Liver (tissue), 9 donors: ENCODE results near the gene ANKRD44. TPM values are rescaled to one million over a fixed set of nuclear protein-coding genes. Genes with fewer than 3 reads are reported as not detected.

Source experiments
- DNase-seq: peaks from one replicate; pipeline ENCODE4 v3.0.0-alpha.2; 2017; ENCODE audit warnings: low spot score
- H3K27ac ChIP-seq, 2 donors: one replicate each; pipeline ENCODE4 v1.7.0; 2013; ENCODE audit warnings: inconsistent platforms in 2 of 2, low read length in 2 of 2, control low read depth in 1 of 2, low read depth in 1 of 2, mild to moderate bottlenecking in 1 of 2
- H3K27me3 ChIP-seq, 4 donors: one replicate each; pipeline versions ENCODE4 v1.6.1 to v1.7.0; 2013; ENCODE audit warnings: low read length in 3 of 4, inconsistent platforms in 1 of 4, mild to moderate bottlenecking in 1 of 4, moderate library complexity in 1 of 4; ENCODE audit not compliant: control insufficient read depth in 4 of 4, insufficient read depth in 4 of 4
- H3K36me3 ChIP-seq, 4 donors: one replicate each; pipeline versions ENCODE4 v1.6.1 to v1.7.0; 2013; ENCODE audit warnings: low read length in 3 of 4, mild to moderate bottlenecking in 3 of 4, low read depth in 1 of 4, moderate library complexity in 1 of 4; ENCODE audit not compliant: control insufficient read depth in 4 of 4, insufficient read depth in 3 of 4
- H3K4me1 ChIP-seq, 4 donors: one replicate each; pipeline versions ENCODE4 v1.6.1 to v1.7.0; 2013; ENCODE audit warnings: low read length in 3 of 4, mild to moderate bottlenecking in 3 of 4, moderate library complexity in 1 of 4; ENCODE audit not compliant: control insufficient read depth in 4 of 4, insufficient read depth in 4 of 4
- H3K4me3 ChIP-seq, 3 donors: one replicate each; pipeline versions ENCODE4 v1.6.1 to v1.7.0; 2013; ENCODE audit warnings: low read length in 3 of 3, control low read depth in 1 of 3, low read depth in 1 of 3, mild to moderate bottlenecking in 1 of 3
- H3K9ac ChIP-seq, 2 donors: one replicate each; pipeline ENCODE4 v1.7.0; 2013; ENCODE audit warnings: low read length in 2 of 2, mild to moderate bottlenecking in 2 of 2, moderate library complexity in 2 of 2, control low read depth in 1 of 2, low read depth in 1 of 2
- H3K9me3 ChIP-seq, 4 donors: one replicate each; pipeline versions ENCODE4 v1.6.1 to v1.7.0; 2013; ENCODE audit warnings: low read length in 3 of 4; ENCODE audit not compliant: control insufficient read depth in 4 of 4
- EGR1 ChIP-seq, 2 donors: IDR thresholded peaks; 2 replicates each; pipeline ENCODE4 v1.6.1; 2016 to 2018; ENCODE audit warnings: antibody characterized with exemption in 2 of 2, low read depth in 2 of 2
- FOXA1 ChIP-seq: IDR thresholded peaks from 2 replicates; pipeline ENCODE4 v1.6.1; 2016; ENCODE audit warnings: antibody characterized with exemption
- FOXA2 ChIP-seq: IDR thresholded peaks from 2 replicates; pipeline ENCODE4 v1.6.1; 2016; ENCODE audit warnings: antibody characterized with exemption
- GABPA ChIP-seq, 2 donors: IDR thresholded peaks in 1 of 2; conservative IDR thresholded peaks in 1 of 2; 2 replicates each; pipeline ENCODE4 v1.6.1; 2016; ENCODE audit warnings: antibody characterized with exemption in 2 of 2, mild to moderate bottlenecking in 1 of 2, moderate library complexity in 1 of 2
- HNF4A ChIP-seq, 2 donors: conservative IDR thresholded peaks; 2 replicates each; pipeline ENCODE4 v1.6.1; 2016; ENCODE audit warnings: antibody characterized with exemption in 2 of 2, mild to moderate bottlenecking in 2 of 2
- HNF4G ChIP-seq: IDR thresholded peaks from 2 replicates; pipeline ENCODE4 v1.6.1; 2016; ENCODE audit warnings: antibody characterized with exemption
- JUND ChIP-seq, 2 donors: IDR thresholded peaks; 2 replicates each; pipeline ENCODE4 v1.6.1; 2016; ENCODE audit warnings: antibody characterized with exemption in 2 of 2
- NR2F2 ChIP-seq: IDR thresholded peaks from 2 replicates; pipeline ENCODE4 v1.6.1; 2016; ENCODE audit warnings: antibody characterized with exemption
- RAD21 ChIP-seq, 2 donors: IDR thresholded peaks; 2 replicates each; pipeline ENCODE4 v1.6.1; 2016; ENCODE audit warnings: antibody characterized with exemption in 2 of 2, mild to moderate bottlenecking in 2 of 2
- RXRA ChIP-seq, 2 donors: IDR thresholded peaks; 2 replicates each; pipeline ENCODE4 v1.6.1; 2017 to 2018; ENCODE audit warnings: antibody characterized with exemption in 2 of 2, mild to moderate bottlenecking in 1 of 2
- SP1 ChIP-seq: IDR thresholded peaks from 2 replicates; pipeline ENCODE4 v1.6.1; 2018; ENCODE audit warnings: antibody characterized with exemption, mild to moderate bottlenecking
- TAF1 ChIP-seq: conservative IDR thresholded peaks from 2 replicates; pipeline ENCODE4 v1.6.1; 2016; ENCODE audit warnings: antibody characterized with exemption, mild to moderate bottlenecking
- YY1 ChIP-seq: IDR thresholded peaks from 2 replicates; pipeline ENCODE4 v1.6.1; 2016; ENCODE audit warnings: antibody characterized with exemption, mild to moderate bottlenecking
- WGBS: extraction: QIAGEN DNeasy Blood & Tissue Kit; methylation state at CpG from one replicate; pipeline ENCODE4 v1.1.7; 2013; 5-methylcytosine and 5-hydroxymethylcytosine counted together
- polyA plus RNA-seq, 2 donors: library from polyadenylated mRNA; stranded (reverse) in 1 of 2; unstranded in 1 of 2; fragments of 200-250 nt in 1 of 2; fragments of >200 nt in 1 of 2; fragmentation: Nextera tagmentation in 1 of 2; extraction: Ambion mirVana in 1 of 2; gene quantifications; one replicate each; pipeline versions ENCODE4 v1.2.1 to v1.2.3, GENCODE V29; 2013 to 2015
- total RNA-seq, 2 donors: library from RNA; depleted of rRNA; stranded (reverse); fragments of >200 nt; gene quantifications; one replicate each; pipeline ENCODE4 v1.2.3, GENCODE V29; 2014
- TF ChIP-seq, protein P1 (sequence below): fragments of 150-350 bp; IDR thresholded peaks from 2 replicates; pipeline ENCODE4 v1.5.1; 2017; ENCODE audit warnings: improper control_type of control experiment, low read depth, low read length; ENCODE audit not compliant: missing input control
- TF ChIP-seq, protein P2 (sequence below): IDR thresholded peaks from 2 replicates; pipeline ENCODE4 v1.6.1; 2016; ENCODE audit warnings: antibody characterized with exemption, mild to moderate bottlenecking
- TF ChIP-seq, protein P3 (sequence below): IDR thresholded peaks from 2 replicates; pipeline ENCODE4 v1.6.1; 2016; ENCODE audit warnings: antibody characterized with exemption
- TF ChIP-seq, protein P4 (sequence below): IDR thresholded peaks from 2 replicates; pipeline ENCODE4 v1.6.1; 2016; ENCODE audit warnings: antibody characterized with exemption
- TF ChIP-seq, protein P5 (sequence below): IDR thresholded peaks from 2 replicates; pipeline ENCODE4 v1.6.1; 2016; ENCODE audit warnings: antibody characterized with exemption
- donor health status: healthy.
- donor health status: healthy.
- donor health status: healthy.
- donor health status: healthy.
- donor health status: healthy.

The ANKRD44 gene
- total and polyA plus RNA-seq, 4 donors: 3.8 to 18.2 (median 6.8) TPM

DNA sequence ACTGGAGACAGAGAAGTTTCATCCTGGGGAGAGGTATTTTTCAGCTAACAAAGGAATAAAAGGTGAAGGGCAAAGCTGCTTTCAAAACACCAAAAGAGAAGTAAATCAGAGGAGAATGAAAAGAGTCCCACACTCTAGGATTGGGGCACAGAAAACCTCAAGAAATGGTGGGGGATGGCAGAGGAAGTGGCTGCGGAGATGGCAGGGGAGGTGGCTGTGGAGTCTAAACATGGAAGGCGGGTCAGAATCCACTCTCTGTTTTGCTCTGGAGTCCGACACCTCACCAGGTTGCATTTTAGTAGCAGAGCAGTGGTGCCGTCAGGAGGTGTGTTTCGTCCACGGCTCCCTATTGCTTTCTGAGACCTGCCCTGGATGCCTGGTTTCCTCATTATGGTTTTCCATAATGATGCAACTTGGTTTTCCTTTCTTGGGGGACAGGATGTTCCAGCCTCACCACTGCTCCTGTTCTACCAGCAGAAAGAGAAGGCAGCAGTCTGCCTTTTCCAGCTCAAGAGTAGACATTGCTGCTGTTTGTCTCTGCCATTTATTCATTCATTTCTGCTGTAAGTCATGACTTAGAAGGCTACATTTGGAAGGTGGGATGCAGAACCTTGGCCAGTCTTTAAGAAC lies 188.7 kb downstream of the ANKRD44 start:
- 79% methylated on average over 6 of the region's 6 CpGs for WGBS
- Histone ChIP-seq H3K4me1 (no peaks in the 10 kb centered on the region), H3K27ac (no peak overlapping the region), H3K4me3 (no peak overlapping the region), H3K9me3 (no peaks in the 10 kb centered on the region), H3K36me3 (peaks cover 0 to 16% (median 9%) of the 10 kb centered on the region in 4 donors), H3K27me3 (no peaks in the 10 kb centered on the region), H3K9ac (no peak overlapping the region)
- no peak for TF ChIP-seq FOXA2
- TF ChIP-seq, protein P1, sequence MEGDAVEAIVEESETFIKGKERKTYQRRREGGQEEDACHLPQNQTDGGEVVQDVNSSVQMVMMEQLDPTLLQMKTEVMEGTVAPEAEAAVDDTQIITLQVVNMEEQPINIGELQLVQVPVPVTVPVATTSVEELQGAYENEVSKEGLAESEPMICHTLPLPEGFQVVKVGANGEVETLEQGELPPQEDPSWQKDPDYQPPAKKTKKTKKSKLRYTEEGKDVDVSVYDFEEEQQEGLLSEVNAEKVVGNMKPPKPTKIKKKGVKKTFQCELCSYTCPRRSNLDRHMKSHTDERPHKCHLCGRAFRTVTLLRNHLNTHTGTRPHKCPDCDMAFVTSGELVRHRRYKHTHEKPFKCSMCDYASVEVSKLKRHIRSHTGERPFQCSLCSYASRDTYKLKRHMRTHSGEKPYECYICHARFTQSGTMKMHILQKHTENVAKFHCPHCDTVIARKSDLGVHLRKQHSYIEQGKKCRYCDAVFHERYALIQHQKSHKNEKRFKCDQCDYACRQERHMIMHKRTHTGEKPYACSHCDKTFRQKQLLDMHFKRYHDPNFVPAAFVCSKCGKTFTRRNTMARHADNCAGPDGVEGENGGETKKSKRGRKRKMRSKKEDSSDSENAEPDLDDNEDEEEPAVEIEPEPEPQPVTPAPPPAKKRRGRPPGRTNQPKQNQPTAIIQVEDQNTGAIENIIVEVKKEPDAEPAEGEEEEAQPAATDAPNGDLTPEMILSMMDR: no peak
- TF ChIP-seq EGR1 (IDR thresholded peaks at IDR 0.05; ENCODE audit: low read depth in 2 of 2): no peak
- no peak for TF ChIP-seq JUND (IDR thresholded peaks at IDR 0.05)
- no peak for TF ChIP-seq NR2F2
- TF ChIP-seq, protein P2, sequence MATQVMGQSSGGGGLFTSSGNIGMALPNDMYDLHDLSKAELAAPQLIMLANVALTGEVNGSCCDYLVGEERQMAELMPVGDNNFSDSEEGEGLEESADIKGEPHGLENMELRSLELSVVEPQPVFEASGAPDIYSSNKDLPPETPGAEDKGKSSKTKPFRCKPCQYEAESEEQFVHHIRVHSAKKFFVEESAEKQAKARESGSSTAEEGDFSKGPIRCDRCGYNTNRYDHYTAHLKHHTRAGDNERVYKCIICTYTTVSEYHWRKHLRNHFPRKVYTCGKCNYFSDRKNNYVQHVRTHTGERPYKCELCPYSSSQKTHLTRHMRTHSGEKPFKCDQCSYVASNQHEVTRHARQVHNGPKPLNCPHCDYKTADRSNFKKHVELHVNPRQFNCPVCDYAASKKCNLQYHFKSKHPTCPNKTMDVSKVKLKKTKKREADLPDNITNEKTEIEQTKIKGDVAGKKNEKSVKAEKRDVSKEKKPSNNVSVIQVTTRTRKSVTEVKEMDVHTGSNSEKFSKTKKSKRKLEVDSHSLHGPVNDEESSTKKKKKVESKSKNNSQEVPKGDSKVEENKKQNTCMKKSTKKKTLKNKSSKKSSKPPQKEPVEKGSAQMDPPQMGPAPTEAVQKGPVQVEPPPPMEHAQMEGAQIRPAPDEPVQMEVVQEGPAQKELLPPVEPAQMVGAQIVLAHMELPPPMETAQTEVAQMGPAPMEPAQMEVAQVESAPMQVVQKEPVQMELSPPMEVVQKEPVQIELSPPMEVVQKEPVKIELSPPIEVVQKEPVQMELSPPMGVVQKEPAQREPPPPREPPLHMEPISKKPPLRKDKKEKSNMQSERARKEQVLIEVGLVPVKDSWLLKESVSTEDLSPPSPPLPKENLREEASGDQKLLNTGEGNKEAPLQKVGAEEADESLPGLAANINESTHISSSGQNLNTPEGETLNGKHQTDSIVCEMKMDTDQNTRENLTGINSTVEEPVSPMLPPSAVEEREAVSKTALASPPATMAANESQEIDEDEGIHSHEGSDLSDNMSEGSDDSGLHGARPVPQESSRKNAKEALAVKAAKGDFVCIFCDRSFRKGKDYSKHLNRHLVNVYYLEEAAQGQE: no peak
- no peak for TF ChIP-seq YY1
- TF ChIP-seq, protein P3, sequence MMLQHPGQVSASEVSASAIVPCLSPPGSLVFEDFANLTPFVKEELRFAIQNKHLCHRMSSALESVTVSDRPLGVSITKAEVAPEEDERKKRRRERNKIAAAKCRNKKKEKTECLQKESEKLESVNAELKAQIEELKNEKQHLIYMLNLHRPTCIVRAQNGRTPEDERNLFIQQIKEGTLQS: no peak
- TF ChIP-seq TAF1: no peak
- TF ChIP-seq, protein P4, sequence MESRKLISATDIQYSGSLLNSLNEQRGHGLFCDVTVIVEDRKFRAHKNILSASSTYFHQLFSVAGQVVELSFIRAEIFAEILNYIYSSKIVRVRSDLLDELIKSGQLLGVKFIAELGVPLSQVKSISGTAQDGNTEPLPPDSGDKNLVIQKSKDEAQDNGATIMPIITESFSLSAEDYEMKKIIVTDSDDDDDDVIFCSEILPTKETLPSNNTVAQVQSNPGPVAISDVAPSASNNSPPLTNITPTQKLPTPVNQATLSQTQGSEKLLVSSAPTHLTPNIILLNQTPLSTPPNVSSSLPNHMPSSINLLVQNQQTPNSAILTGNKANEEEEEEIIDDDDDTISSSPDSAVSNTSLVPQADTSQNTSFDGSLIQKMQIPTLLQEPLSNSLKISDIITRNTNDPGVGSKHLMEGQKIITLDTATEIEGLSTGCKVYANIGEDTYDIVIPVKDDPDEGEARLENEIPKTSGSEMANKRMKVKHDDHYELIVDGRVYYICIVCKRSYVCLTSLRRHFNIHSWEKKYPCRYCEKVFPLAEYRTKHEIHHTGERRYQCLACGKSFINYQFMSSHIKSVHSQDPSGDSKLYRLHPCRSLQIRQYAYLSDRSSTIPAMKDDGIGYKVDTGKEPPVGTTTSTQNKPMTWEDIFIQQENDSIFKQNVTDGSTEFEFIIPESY: no peak
- TF ChIP-seq HNF4G: no peak
- TF ChIP-seq RXRA (IDR thresholded peaks at IDR 0.05): no peak
- no peak for TF ChIP-seq FOXA1
- TF ChIP-seq GABPA (IDR thresholded peaks at IDR 0.05 in 1 of 2, conservative IDR thresholded peaks at IDR 0.05 in 1 of 2): no peak
- TF ChIP-seq RAD21 (IDR thresholded peaks at IDR 0.05): no peak
- no peak for TF ChIP-seq SP1
- TF ChIP-seq, protein P5, sequence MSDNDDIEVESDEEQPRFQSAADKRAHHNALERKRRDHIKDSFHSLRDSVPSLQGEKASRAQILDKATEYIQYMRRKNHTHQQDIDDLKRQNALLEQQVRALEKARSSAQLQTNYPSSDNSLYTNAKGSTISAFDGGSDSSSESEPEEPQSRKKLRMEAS: no peak
- TF ChIP-seq HNF4A (conservative IDR thresholded peaks at IDR 0.05): no peak
- no peak for DNase-seq
